Gastroesophageal sphincter (tissue), 4 donors: ENCODE results near the gene YPEL4. TPM values are rescaled to one million over a fixed set of nuclear protein-coding genes. Genes with fewer than 3 reads are reported as not detected.
A peak's percentile ranks its signal among the peaks of the same experiment; 100 is the strongest.

Experiments
- ATAC-seq: fragments of 150-250 bp; one replicate; pipeline ENCODE4 v1.9.1; 2016; ENCODE audit warnings: mild to moderate bottlenecking, moderate library complexity
- H3K27ac ChIP-seq, 4 donors: fragments of 200-600 bp; sonication (generic) in 3 of 4; 1 replicate in 3 of 4; 2 replicates in 1 of 4; pipeline ENCODE4 v1.5.1; 2016 to 2019
- H3K27me3 ChIP-seq: fragments of 200-600 bp; sonication (generic); one replicate; pipeline ENCODE4 v1.5.1; 2019
- H3K36me3 ChIP-seq, 2 donors: fragments of 200-600 bp; sonication (generic); one replicate each; pipeline ENCODE4 v1.5.1; 2019; ENCODE audit warnings: control low read depth in 1 of 2
- H3K4me1 ChIP-seq, 3 donors: fragments of 200-600 bp; sonication (generic); 1 replicate in 2 of 3; 2 replicates in 1 of 3; pipeline ENCODE4 v1.5.1; 2016 to 2019; ENCODE audit warnings: control low read depth in 2 of 3
- H3K4me3 ChIP-seq, 2 donors: fragments of 200-600 bp; sonication (generic); one replicate each; pipeline ENCODE4 v1.5.1; 2019; ENCODE audit warnings: mild to moderate bottlenecking in 1 of 2, moderate library complexity in 1 of 2
- H3K9me3 ChIP-seq, 3 donors: fragments of 200-600 bp; sonication (generic); one replicate each; pipeline ENCODE4 v1.5.1; 2017 to 2019; ENCODE audit warnings: control low read depth in 2 of 3
- CTCF ChIP-seq, 4 experiments: fragments of 200-600 bp in 2 of 4; fragments of 450-650 bp in 2 of 4; sonication (generic) in 1 of 4; IDR thresholded peaks; one replicate each; pipeline ENCODE4 v1.5.1; 2017 to 2019; ENCODE audit warnings: antibody characterized with exemption in 4 of 4, mild to moderate bottlenecking in 2 of 4, moderate library complexity in 2 of 4
- EP300 ChIP-seq: sonication (generic); formaldehyde crosslinking; IDR thresholded peaks from one replicate; pipeline ENCODE4 v1.6.1; 2017; ENCODE audit warnings: antibody characterized with exemption, mild to moderate bottlenecking
- POLR2A ChIP-seq, 2 donors: fragments of 450-650 bp; IDR thresholded peaks; one replicate each; pipeline ENCODE4 v1.6.1; 2017; ENCODE audit warnings: antibody characterized with exemption in 2 of 2, mild to moderate bottlenecking in 2 of 2, moderate library complexity in 1 of 2
- POLR2AphosphoS5 ChIP-seq: sonication (generic); formaldehyde crosslinking; IDR thresholded peaks from one replicate; pipeline ENCODE4 v1.6.1; 2017; ENCODE audit warnings: antibody characterized with exemption
- WGBS, 2 donors: methylation state at CpG; one replicate each; pipeline ENCODE4 v1.1.5; 2018; ENCODE audit warnings: low coverage in 1 of 2; 5-methylcytosine and 5-hydroxymethylcytosine counted together
- total RNA-seq, 4 donors: library from RNA; depleted of rRNA; stranded (reverse); fragments of >200 nt; gene quantifications; one replicate each; pipeline ENCODE4 v1.1.0, GENCODE V29; 2016

Gene YPEL4
- total RNA-seq, 4 donors from 2014 or later, result 1.2 to 3.3 (median 1.5) TPM

- TF ChIP-seq POLR2AphosphoS5, result peak; percentile 68
- peak in 3 of 4 experiments; percentile 59 to 72 (median 67) for TF ChIP-seq CTCF (IDR thresholded peaks at IDR 0.05)
- TF ChIP-seq EP300, result no peak
- peak; percentile 82 to 88 for TF ChIP-seq POLR2A (IDR thresholded peaks at IDR 0.05)
- Histone ChIP-seq H3K27ac (peak within 1 kb of the TSS; percentile 92 to 95 (median 94)), H3K4me1 (peaks cover 0 to 44% (median 20%) of the 10 kb centered on the region in 3 donors), H3K9me3 (no peaks in the 10 kb centered on the region), H3K4me3 (peak within 1 kb of the TSS; percentile 74 to 95), H3K27me3 (no peaks in the 10 kb centered on the region), H3K36me3 (peaks cover 0 to 19% of the 10 kb centered on the region in 2 donors)
- peak; percentile 94 for ATAC-seq
- WGBS, 2 donors, result 1% methylated on average over 38 of the region's 96 CpGs; no CpG with 5 or more reads in 1 of the 2 donors
Observed at GRCh38 chr11:57667736-57668433, 18.2 kb upstream of the YPEL4 start, which contains the start of gene ZDHHC5. TSS of gene ZDHHC5 (plus strand) at chr11:57668114. CDS start at chr11:57673091, 4,977 bp downstream.

GRCh38 chr11:57667117-57667735 lies 17.5 kb upstream of the YPEL4 start:
- Histone ChIP-seq H3K36me3 (peaks cover 0 to 19% of the 10 kb centered on the region in 2 donors), H3K4me3 (peak overlapping the region; percentile 74 to 95), H3K27me3 (no peaks in the 10 kb centered on the region), H3K4me1 (peaks cover 0 to 41% (median 20%) of the 10 kb centered on the region in 3 donors), H3K27ac (peak overlapping the region; percentile 92 to 95 (median 94)), H3K9me3 (no peaks in the 10 kb centered on the region)
- WGBS, 2 donors, result 0 to 1% methylated on average over 5 to 16 of the region's 29 CpGs
- TF ChIP-seq EP300, result no peak
- TF ChIP-seq POLR2AphosphoS5, result no peak
- TF ChIP-seq CTCF (IDR thresholded peaks at IDR 0.05), result no peak
- ATAC-seq, result peak; percentile 91

DNA sequence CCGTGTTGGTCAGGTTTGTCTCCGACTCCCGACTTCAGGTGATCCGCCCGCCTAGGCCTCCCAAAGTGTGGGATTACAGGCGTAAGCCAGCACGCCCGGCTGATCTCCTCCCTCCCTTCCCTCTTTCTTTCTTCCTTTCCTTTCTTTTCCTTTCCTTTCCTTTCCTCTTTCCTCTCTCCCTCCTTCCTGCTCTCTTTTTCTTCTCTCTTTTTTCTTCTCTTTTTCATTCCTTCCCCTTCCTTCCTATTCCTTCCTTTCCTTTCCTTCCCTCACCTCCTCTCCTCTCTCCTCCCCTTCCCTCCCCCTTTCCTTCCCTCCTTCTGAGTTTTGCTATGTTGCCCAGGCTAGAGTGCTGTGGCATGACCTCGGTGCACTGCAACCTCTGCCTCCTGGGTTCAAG lies 14.3 kb upstream of the YPEL4 start:
- no peak overlapping the region for H3K27ac ChIP-seq
- H3K36me3 ChIP-seq, result peaks cover 0 to 41% of the 10 kb centered on the region in 2 donors
- no peak overlapping the region for H3K4me3 ChIP-seq
- 74 to 93% methylated on average over 8 to 9 of the region's 9 CpGs for WGBS, 2 donors
- no peaks in the 10 kb centered on the region for H3K27me3 ChIP-seq
- H3K4me1 ChIP-seq, result peaks cover 0 to 32% (median 8%) of the 10 kb centered on the region in 3 donors
- no peaks in the 10 kb centered on the region for H3K9me3 ChIP-seq
- TF ChIP-seq EP300 (no peak), POLR2AphosphoS5 (no peak), CTCF (IDR thresholded peaks at IDR 0.05) (no peak), POLR2A (IDR thresholded peaks at IDR 0.05) (no peak)
- ATAC-seq, result no peak

- Histone ChIP-seq H3K36me3 (peaks cover 0 to 41% of the 10 kb centered on the region in 2 donors), H3K4me3 (no peak overlapping the region), H3K27me3 (no peaks in the 10 kb centered on the region), H3K9me3 (no peaks in the 10 kb centered on the region), H3K4me1 (peaks cover 0 to 39% (median 14%) of the 10 kb centered on the region in 3 donors), H3K27ac (no peak overlapping the region)
- TF ChIP-seq POLR2AphosphoS5 (no peak), POLR2A (IDR thresholded peaks at IDR 0.05) (no peak), CTCF (IDR thresholded peaks at IDR 0.05) (no peak), EP300 (no peak)
- whole genome bisulfite sequencing, 2 donors, result 0 to 75% methylated on average over 1 to 4 of the region's 4 CpGs
- no peak for ATAC-seq
Observed at GRCh38 chr11:57662893-57663292, 13.2 kb upstream of the YPEL4 start.
